ENCODE measurements around the gene CASD1. TPM values are rescaled to one million over a fixed set of nuclear protein-coding genes. Genes with fewer than 3 reads are reported as not detected.

The CASD1 gene
- total and polyA plus RNA-seq, 2 experiments from 2014 or later, result 15.5 to 38.1 TPM

- H3K9me2 ChIP-seq (ENCODE audit: insufficient read depth), result no peaks in the 10 kb centered on the region
- H3K4me1 ChIP-seq (ENCODE audit: insufficient read depth), result no peaks in the 10 kb centered on the region
- no peak for DNase-seq (ENCODE audit: low spot score)
- H4K20me1 ChIP-seq (replicated peaks; ENCODE audit: insufficient read depth), result no peaks in the 10 kb centered on the region
- Mint-ChIP-seq H3K36me3 (ENCODE audit: low read depth) (no peaks in the 10 kb centered on the region), H3K27me3 (ENCODE audit: insufficient read depth, low read depth, poor library complexity) (no peaks in the 10 kb centered on the region), H3K9me3 (no peaks in the 10 kb centered on the region), H3K27ac (no peak overlapping the region), H3K4me3 (no peak overlapping the region), H3K4me1 (no peaks in the 10 kb centered on the region)
- H3K27ac ChIP-seq (ENCODE audit: low read depth), result no peak overlapping the region
- no peak for ATAC-seq
- no peaks in the 10 kb centered on the region for H3K36me3 ChIP-seq (ENCODE audit: insufficient read depth)
- H3K4me2 ChIP-seq, result no peak overlapping the region
- no peak overlapping the region for H2AFZ ChIP-seq
- no peaks in the 10 kb centered on the region for H3K27me3 ChIP-seq (ENCODE audit: insufficient read depth)
- no peaks in the 10 kb centered on the region for H3K79me2 ChIP-seq (replicated peaks; ENCODE audit: insufficient read depth)
- H3K4me3 ChIP-seq, result no peak overlapping the region
- TF ChIP-seq CREB1 (CRISPR knock-in tag; IDR thresholded peaks at IDR 0.05; ENCODE audit: low read depth) (no peak), NANOG (IDR thresholded peaks at IDR 0.05; ENCODE audit: borderline replicate concordance) (no peak), ZNF114 (CRISPR knock-in tag; IDR thresholded peaks at IDR 0.05) (no peak)
- no peaks in the 10 kb centered on the region for H3F3A ChIP-seq (replicated peaks; ENCODE audit: low read depth)
These were observed 18.2 kb upstream of the CASD1 start for GRCh38 chr7:94491410-94491809.

- Histone ChIP-seq H2AFZ (no peak overlapping the region), H3K4me2 (no peak overlapping the region), H3K4me3 (no peak overlapping the region), H3K4me1 (ENCODE audit: insufficient read depth) (no peaks in the 10 kb centered on the region), H3K79me2 (replicated peaks; ENCODE audit: insufficient read depth) (no peaks in the 10 kb centered on the region), H3K27me3 (ENCODE audit: insufficient read depth) (no peaks in the 10 kb centered on the region), H3F3A (replicated peaks; ENCODE audit: low read depth) (no peaks in the 10 kb centered on the region), H3K27ac (ENCODE audit: low read depth) (no peak overlapping the region), H4K20me1 (replicated peaks; ENCODE audit: insufficient read depth) (no peaks in the 10 kb centered on the region), H3K36me3 (ENCODE audit: insufficient read depth) (no peaks in the 10 kb centered on the region), H3K9me2 (ENCODE audit: insufficient read depth) (no peaks in the 10 kb centered on the region)
- peaks cover 7% of the 10 kb centered on the region; the same call in 1 of the 3 replicates for H3K9me3 Mint-ChIP-seq
- no peak for DNase-seq (ENCODE audit: low spot score)
- no peak overlapping the region for H3K27ac Mint-ChIP-seq
- H3K36me3 Mint-ChIP-seq (ENCODE audit: low read depth), result 0 out of 3 replicates have a peak, but pooled peaks cover 4% of the 10 kb centered on the region
- H3K4me1 Mint-ChIP-seq, result no peaks in the 10 kb centered on the region
- ATAC-seq, result no peak
- no peak for TF ChIP-seq CREB1 (CRISPR knock-in tag; IDR thresholded peaks at IDR 0.05; ENCODE audit: low read depth)
- TF ChIP-seq STAT1 (IDR thresholded peaks at IDR 0.05; ENCODE audit: unreplicated experiment), result no peak
- no peak for TF ChIP-seq CTCF (conservative IDR thresholded peaks at IDR 0.05; ENCODE audit: low read depth in 2 of 2)
- no peak for TF ChIP-seq ZNF331 (CRISPR knock-in tag; IDR thresholded peaks at IDR 0.05; ENCODE audit: low read depth)
- H3K27me3 Mint-ChIP-seq (ENCODE audit: insufficient read depth, low read depth, poor library complexity), result no peaks in the 10 kb centered on the region
- no peak overlapping the region for H3K4me3 Mint-ChIP-seq
These were observed 17.0 kb upstream of the CASD1 start for GRCh38 chr7:94492601-94493000.

GRCh38 chr7:94497874-94498670 is 11.5 kb upstream of the CASD1 start:
- H3K27me3 ChIP-seq (ENCODE audit: insufficient read depth), result no peaks in the 10 kb centered on the region
- no peaks in the 10 kb centered on the region for H3F3A ChIP-seq (replicated peaks; ENCODE audit: low read depth)
- no peak overlapping the region for H3K27ac Mint-ChIP-seq
- no peak overlapping the region for H3K27ac ChIP-seq (ENCODE audit: low read depth)
- H3K9me2 ChIP-seq (ENCODE audit: insufficient read depth), result no peaks in the 10 kb centered on the region
- H2AFZ ChIP-seq, result no peak overlapping the region
- H3K36me3 ChIP-seq (ENCODE audit: insufficient read depth), result no peaks in the 10 kb centered on the region
- no peaks in the 10 kb centered on the region for H3K79me2 ChIP-seq (replicated peaks; ENCODE audit: insufficient read depth)
- no peaks in the 10 kb centered on the region for H3K4me1 Mint-ChIP-seq
- H3K4me3 Mint-ChIP-seq, result no peak overlapping the region
- 0 out of 3 replicates have a peak, but pooled peaks cover 4% of the 10 kb centered on the region for H3K36me3 Mint-ChIP-seq (ENCODE audit: low read depth)
- H4K20me1 ChIP-seq (replicated peaks; ENCODE audit: insufficient read depth), result no peaks in the 10 kb centered on the region
- no peaks in the 10 kb centered on the region for H3K4me1 ChIP-seq (ENCODE audit: insufficient read depth)
- DNase-seq (ENCODE audit: low spot score) (no peak), ATAC-seq (no peak)
- no peak overlapping the region for H3K4me3 ChIP-seq
- peaks cover 11% of the 10 kb centered on the region; the same call in 1 of the 3 replicates for H3K9me3 Mint-ChIP-seq
- H3K27me3 Mint-ChIP-seq (ENCODE audit: insufficient read depth, low read depth, poor library complexity), result no peaks in the 10 kb centered on the region
- H3K4me2 ChIP-seq, result no peak overlapping the region
- TF ChIP-seq CTCF (conservative IDR thresholded peaks at IDR 0.05; ENCODE audit: low read depth in 2 of 2) (no peak), ZNF331 (CRISPR knock-in tag; IDR thresholded peaks at IDR 0.05; ENCODE audit: low read depth) (no peak), NANOG (IDR thresholded peaks at IDR 0.05; ENCODE audit: borderline replicate concordance) (no peak), REST (IDR thresholded peaks at IDR 0.05; ENCODE audit: unreplicated experiment) (no peak), POLR2AphosphoS5 (IDR thresholded peaks at IDR 0.05; ENCODE audit: low read depth) (no peak), ZNF114 (CRISPR knock-in tag; IDR thresholded peaks at IDR 0.05) (no peak), CREB1 (CRISPR knock-in tag; IDR thresholded peaks at IDR 0.05; ENCODE audit: low read depth) (no peak)
